Effector memory CD4-positive, alpha-beta T cell (primary cell): Measurements from ENCODE around the gene DNTT.

Experiments used
- DNase-seq, 3 donors: peaks; one replicate each; pipeline ENCODE4 v3.0.0-alpha.2; 2020
- H3K27ac ChIP-seq: 2 replicates; pipeline ENCODE4 v1.7.0; 2013; ENCODE audit warnings: mild to moderate bottlenecking, low read length, moderate library complexity; ENCODE audit not compliant: insufficient read depth, poor library complexity, severe bottlenecking
- H3K27me3 ChIP-seq: replicated peaks from 2 replicates; pipeline ENCODE4 v1.7.0; 2013; ENCODE audit warnings: mild to moderate bottlenecking, low read length; ENCODE audit not compliant: insufficient read depth, control insufficient read depth, poor library complexity, severe bottlenecking
- H3K36me3 ChIP-seq: 2 replicates; pipeline ENCODE4 v1.7.0; 2013; ENCODE audit warnings: mild to moderate bottlenecking, low read length, moderate library complexity; ENCODE audit not compliant: control insufficient read depth, insufficient read depth
- H3K4me1 ChIP-seq: 2 replicates; pipeline ENCODE4 v1.7.0; 2013; ENCODE audit warnings: low read length, mild to moderate bottlenecking; ENCODE audit not compliant: control insufficient read depth, insufficient read depth, poor library complexity, severe bottlenecking
- H3K4me3 ChIP-seq: 2 replicates; pipeline ENCODE4 v1.7.0; 2013; ENCODE audit warnings: low read length, low read depth, mild to moderate bottlenecking; ENCODE audit not compliant: insufficient read depth, poor library complexity, severe bottlenecking
- H3K9me3 ChIP-seq: 2 replicates; pipeline ENCODE4 v1.7.0; 2013; ENCODE audit warnings: mild to moderate bottlenecking, low read length, moderate library complexity; ENCODE audit not compliant: control insufficient read depth

The DNTT gene

DNA sequence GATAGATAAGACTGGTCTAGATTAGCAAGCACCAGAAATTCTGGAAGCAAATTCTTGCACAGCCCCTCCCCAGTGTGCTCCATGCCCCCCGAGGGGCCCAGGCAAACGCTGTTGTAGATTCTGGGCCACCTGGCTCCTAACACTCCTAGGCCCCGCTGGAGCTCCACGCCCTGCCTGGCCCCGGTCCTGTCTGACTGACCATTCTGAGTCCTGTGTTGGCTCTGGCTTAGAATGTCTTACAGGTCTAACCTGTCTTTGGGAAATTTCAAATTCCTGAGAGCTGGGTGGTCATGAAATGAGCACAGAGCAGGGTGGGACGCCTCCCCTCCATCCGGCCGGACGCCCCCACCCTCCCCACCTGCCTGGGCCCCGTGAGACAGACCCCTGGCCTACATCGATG lies 67.1 kb downstream of the DNTT start:
- no peaks in the 10 kb centered on the region for H3K27me3 ChIP-seq
- H3K4me3 ChIP-seq, result no peak overlapping the region
- no peak overlapping the region for H3K27ac ChIP-seq
- no peak for DNase-seq
- H3K36me3 ChIP-seq, result no peaks in the 10 kb centered on the region
- no peaks in the 10 kb centered on the region for H3K4me1 ChIP-seq
- no peaks in the 10 kb centered on the region for H3K9me3 ChIP-seq

GRCh38 chr10:96374004-96374403 lies 69.8 kb downstream of the DNTT start:
- Histone ChIP-seq H3K4me1 (no peaks in the 10 kb centered on the region), H3K36me3 (no peaks in the 10 kb centered on the region), H3K9me3 (no peaks in the 10 kb centered on the region), H3K27me3 (no peaks in the 10 kb centered on the region), H3K27ac (no peak overlapping the region), H3K4me3 (no peak overlapping the region)
- no peak for DNase-seq

DNA sequence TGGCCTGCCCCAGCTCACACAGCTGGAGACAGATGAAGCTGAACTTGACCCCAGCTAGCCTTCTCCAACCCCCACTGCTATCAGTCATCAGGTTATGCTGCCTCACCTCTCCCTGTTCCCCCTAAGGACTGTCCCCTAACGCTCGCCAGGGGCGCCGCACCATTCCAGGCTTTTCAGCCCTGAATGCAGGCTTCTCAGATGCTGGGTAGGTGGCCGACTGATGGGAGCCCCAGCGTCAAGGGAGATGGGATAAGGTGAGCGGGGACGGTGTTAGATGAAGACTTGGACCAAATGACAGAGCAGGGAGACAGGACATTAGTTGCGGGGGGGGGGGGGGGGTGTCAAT lies 70.4 kb downstream of the DNTT start:
- H3K4me3 ChIP-seq, result peak overlapping the region; percentile 28
- H3K4me1 ChIP-seq, result no peaks in the 10 kb centered on the region
- DNase-seq, result no peak
- H3K27me3 ChIP-seq, result no peaks in the 10 kb centered on the region
- no peaks in the 10 kb centered on the region for H3K36me3 ChIP-seq
- H3K9me3 ChIP-seq, result no peaks in the 10 kb centered on the region
- no peak overlapping the region for H3K27ac ChIP-seq

DNA sequence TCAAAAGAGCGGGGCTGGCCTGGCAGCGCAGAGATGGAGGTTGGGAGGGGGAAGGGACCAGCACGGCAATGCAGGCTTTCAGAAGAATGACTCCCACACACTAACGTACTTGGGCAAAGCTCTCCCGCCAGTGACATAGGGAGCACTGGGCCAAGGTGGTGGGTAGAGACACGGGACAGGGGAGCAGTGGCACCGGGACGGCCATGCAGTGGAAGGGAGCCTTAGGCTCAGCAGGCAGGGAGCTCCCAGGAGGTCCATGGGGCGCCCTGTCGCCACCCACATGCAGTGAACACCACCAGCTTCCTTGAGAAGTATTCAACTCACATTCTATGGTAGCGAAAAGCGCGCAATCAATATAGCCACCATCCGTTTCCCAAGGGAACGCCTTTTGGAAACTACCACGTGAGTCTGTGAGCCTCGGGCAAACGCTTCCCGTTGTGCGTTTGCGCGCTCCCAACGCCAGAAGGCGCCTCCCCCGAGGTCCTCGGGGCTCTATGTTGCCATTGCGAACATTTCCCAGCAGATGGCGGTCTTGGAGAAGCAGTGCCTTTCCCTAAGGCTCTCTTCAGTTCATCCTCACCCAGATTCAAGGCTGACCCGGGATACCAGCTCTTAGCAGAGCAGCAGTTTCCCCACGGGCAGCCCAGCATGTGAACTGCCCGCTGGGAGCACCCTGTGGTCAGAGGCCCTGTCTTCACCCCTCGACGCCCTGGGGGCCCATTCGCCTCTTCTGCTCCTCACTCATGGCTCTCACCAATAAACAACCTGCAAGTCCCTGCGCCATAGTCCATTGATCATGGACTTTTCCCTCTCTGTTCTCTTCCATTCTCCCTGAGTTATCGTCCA lies 71.0 kb downstream of the DNTT start:
- Histone ChIP-seq H3K4me1 (no peaks in the 10 kb centered on the region), H3K4me3 (peak overlapping the region; percentile 28), H3K27me3 (no peaks in the 10 kb centered on the region), H3K9me3 (no peaks in the 10 kb centered on the region), H3K36me3 (no peaks in the 10 kb centered on the region), H3K27ac (no peak overlapping the region)
- peak; percentile 18 to 40 (median 33) for DNase-seq

GRCh38 chr10:96376483-96376882 lies 72.2 kb downstream of the DNTT start:
- DNase-seq, result no peak
- H3K4me1 ChIP-seq, result no peaks in the 10 kb centered on the region
- H3K36me3 ChIP-seq, result no peaks in the 10 kb centered on the region
- no peaks in the 10 kb centered on the region for H3K27me3 ChIP-seq
- H3K9me3 ChIP-seq, result no peaks in the 10 kb centered on the region
- no peak overlapping the region for H3K4me3 ChIP-seq
- H3K27ac ChIP-seq, result no peak overlapping the region

- no peaks in the 10 kb centered on the region for H3K27me3 ChIP-seq
- H3K4me1 ChIP-seq, result no peaks in the 10 kb centered on the region
- no peak overlapping the region for H3K4me3 ChIP-seq
- H3K36me3 ChIP-seq, result no peaks in the 10 kb centered on the region
- no peaks in the 10 kb centered on the region for H3K9me3 ChIP-seq
- no peak for DNase-seq
- no peak overlapping the region for H3K27ac ChIP-seq
Observed at GRCh38 chr10:96377816-96378294, 73.6 kb downstream of the DNTT start.

DNA sequence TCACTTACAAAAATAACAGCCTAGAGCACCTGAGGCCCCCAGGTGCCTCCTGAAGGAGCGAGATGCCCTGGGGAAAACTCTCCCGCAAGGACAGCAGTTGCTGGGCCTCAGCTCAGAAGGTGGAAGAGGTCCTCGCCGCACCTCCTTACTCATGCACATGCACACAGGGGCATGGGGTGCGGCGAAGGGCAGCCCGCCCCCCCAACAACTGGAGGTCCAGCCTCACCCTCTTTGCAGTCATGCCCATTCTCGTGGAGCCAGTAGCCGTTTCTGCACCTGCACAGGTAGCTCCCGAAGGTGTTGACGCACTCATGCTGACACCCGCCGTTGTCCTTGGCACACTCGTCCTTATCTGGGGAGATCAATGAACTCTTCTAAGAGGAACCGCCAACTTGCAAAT lies 74.5 kb downstream of the DNTT start:
- Histone ChIP-seq H3K27ac (no peak overlapping the region), H3K36me3 (no peaks in the 10 kb centered on the region), H3K9me3 (no peaks in the 10 kb centered on the region), H3K27me3 (no peaks in the 10 kb centered on the region), H3K4me1 (no peaks in the 10 kb centered on the region), H3K4me3 (no peak overlapping the region)
- no peak for DNase-seq

DNA sequence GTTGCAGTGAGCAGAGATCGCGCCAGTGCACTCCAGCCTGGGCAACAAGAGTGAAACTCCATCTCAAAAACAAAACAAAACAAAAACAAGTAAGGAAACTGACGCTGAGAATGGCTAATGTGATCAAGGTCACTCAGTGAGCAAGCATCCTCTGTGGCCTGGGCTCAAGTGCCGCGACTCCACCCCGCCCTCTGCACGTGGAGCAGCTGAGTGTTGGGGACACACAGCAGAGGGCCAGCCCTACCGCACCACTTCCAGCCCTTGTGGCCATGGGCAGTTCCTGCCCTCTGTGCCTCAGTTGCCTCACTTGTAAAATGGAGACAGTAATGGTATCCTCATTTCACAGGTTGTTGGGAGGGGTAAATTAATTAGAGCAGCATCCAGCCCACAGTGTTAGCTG lies 75.5 kb downstream of the DNTT start:
- H3K27ac ChIP-seq, result no peak overlapping the region
- no peaks in the 10 kb centered on the region for H3K36me3 ChIP-seq
- no peaks in the 10 kb centered on the region for H3K4me1 ChIP-seq
- no peaks in the 10 kb centered on the region for H3K9me3 ChIP-seq
- DNase-seq, result no peak
- no peaks in the 10 kb centered on the region for H3K27me3 ChIP-seq
- H3K4me3 ChIP-seq, result no peak overlapping the region

GRCh38 chr10:96380821-96381220 lies 76.6 kb downstream of the DNTT start:
- Histone ChIP-seq H3K4me3 (no peak overlapping the region), H3K4me1 (no peaks in the 10 kb centered on the region), H3K27ac (no peak overlapping the region), H3K27me3 (no peaks in the 10 kb centered on the region), H3K9me3 (no peaks in the 10 kb centered on the region), H3K36me3 (no peaks in the 10 kb centered on the region)
- DNase-seq, result no peak

- no peak overlapping the region for H3K27ac ChIP-seq
- no peaks in the 10 kb centered on the region for H3K36me3 ChIP-seq
- DNase-seq, result no peak
Observed at GRCh38 chr10:96384506-96384905, 80.3 kb downstream of the DNTT start.

More at GRCh38 chr10:96384506-96384905, 80.3 kb downstream of the DNTT start:
- H3K9me3 ChIP-seq, result no peaks in the 10 kb centered on the region
- H3K27me3 ChIP-seq, result no peaks in the 10 kb centered on the region
- no peaks in the 10 kb centered on the region for H3K4me1 ChIP-seq
- H3K4me3 ChIP-seq, result no peak overlapping the region
